K562 (cell line): ENCODE results near the gene DNASE2. TPM values are rescaled to one million over a fixed set of nuclear protein-coding genes. Genes with fewer than 3 reads are reported as not detected.
A peak's percentile ranks its signal among the peaks of the same experiment; 100 is the strongest.

ENCODE experiments used
- BRF2 ChIP-seq: IDR thresholded peaks from 3 replicates; pipeline ENCODE4 v1.6.1; 2011; ENCODE audit warnings: borderline replicate concordance, mild to moderate bottlenecking; ENCODE audit not compliant: insufficient read length, insufficient read depth
- CBFB ChIP-seq: sonication (generic); formaldehyde crosslinking; IDR thresholded peaks from 2 replicates; pipeline ENCODE4 v1.4.0; 2020; ENCODE audit warnings: mild to moderate bottlenecking, missing genetic modification reagents
- FOXK2 ChIP-seq, 2 experiments: fragments of 450-650 bp; IDR thresholded peaks in 1 of 2; conservative IDR thresholded peaks in 1 of 2; 2 replicates each; pipeline ENCODE4 v1.6.1; 2016; ENCODE audit warnings: low read depth in 2 of 2, mild to moderate bottlenecking in 1 of 2
- JUND ChIP-seq, 2 experiments: IDR thresholded peaks; 2 replicates in 1 of 2; 3 replicates in 1 of 2; pipeline ENCODE4 v1.6.1; 2011; ENCODE audit warnings: borderline replicate concordance in 2 of 2, low read depth in 2 of 2, low read length in 2 of 2, improper control_type of control experiment in 1 of 2, missing biosample characterization in 1 of 2, missing genetic modification characterization in 1 of 2, missing genetic modification reagents in 1 of 2
- L3MBTL2 ChIP-seq: fragments of 450-650 bp; IDR thresholded peaks from 2 replicates; pipeline ENCODE4 v1.6.1; 2016; ENCODE audit warnings: mild to moderate bottlenecking, moderate library complexity
- NFE2L1 ChIP-seq: fragments of 450-650 bp; IDR thresholded peaks from 2 replicates; pipeline ENCODE4 v1.6.1; 2016; ENCODE audit warnings: missing genetic modification characterization, low read depth, mild to moderate bottlenecking, missing compliant biosample characterization, moderate library complexity, borderline replicate concordance
- SMARCA5 ChIP-seq: fragments of 450-650 bp; IDR thresholded peaks from 2 replicates; pipeline ENCODE4 v1.6.1; 2016
- ZNF124 ChIP-seq: sonication (generic); formaldehyde crosslinking; IDR thresholded peaks from 2 replicates; pipeline ENCODE4 v1.8.1; 2022; ENCODE audit warnings: missing genetic modification reagents
- ZNF143 ChIP-seq: sonication (generic); formaldehyde crosslinking; IDR thresholded peaks from 2 replicates; pipeline ENCODE4 v1.9.0; 2022; ENCODE audit warnings: mild to moderate bottlenecking, missing genetic modification reagents
- ZNF277 ChIP-seq: fragments of 250-450 bp; sonication (Bioruptor Pico); IDR thresholded peaks from 2 replicates; pipeline ENCODE4 v1.8.0; 2022; ENCODE audit warnings: inconsistent platforms, mild to moderate bottlenecking, moderate library complexity, borderline replicate concordance
- ZNF644 ChIP-seq: fragments of 200-800 bp; sonication (Bioruptor generic); IDR thresholded peaks from 2 replicates; pipeline ENCODE4 v1.6.1; 2016; ENCODE audit warnings: low read depth, missing genetic modification characterization, missing compliant biosample characterization
- ZNF655 ChIP-seq: fragments of 250-450 bp; sonication (Bioruptor Pico); IDR thresholded peaks from 2 replicates; pipeline ENCODE4 v1.5.0; 2021
- polyA plus RNA-seq, 8 experiments: library from polyadenylated mRNA; depleted of rRNA in 4 of 8; stranded (reverse) in 5 of 8; unstranded in 3 of 8; fragments of >200 nt; fragmentation: Nextera tagmentation in 2 of 8; fragmentation: Illumina TruSeq in 1 of 8; extraction: Ambion mirVana in 2 of 8; extraction: Trizol in 1 of 8; gene quantifications; 2 replicates each; pipeline versions ENCODE4 v1.2.1 to v1.2.3, GENCODE V29; 2011 to 2014; ENCODE audit warnings: inconsistent platforms in 1 of 8, missing spikeins in 1 of 8
- total RNA-seq, 7 experiments: library from RNA; depleted of rRNA in 6 of 7; stranded (reverse); fragments of >200 nt in 6 of 7; fragmentation: Illumina TruSeq in 2 of 7; extraction: Trizol in 2 of 7; gene quantifications; 2 replicates each; pipeline versions ENCODE4 v1.2.1 to v1.2.3, GENCODE V29; 2011 to 2021; ENCODE audit warnings: low replicate concordance in 1 of 7
- TF ChIP-seq, protein P1 (sequence below): fragments of 250-450 bp; sonication (Bioruptor Pico); IDR thresholded peaks from 2 replicates; pipeline ENCODE4 v1.5.0; 2021; ENCODE audit warnings: mild to moderate bottlenecking, moderate library complexity
- TF ChIP-seq, protein P2 (sequence below), 2 experiments: fragments of 450-650 bp; IDR thresholded peaks; 2 replicates each; pipeline ENCODE4 v1.6.1; 2016
- TF ChIP-seq, protein P3 (sequence below): fragments of 250-450 bp; sonication (Bioruptor Pico); IDR thresholded peaks from 2 replicates; pipeline ENCODE4 v1.5.1; 2021; ENCODE audit warnings: mild to moderate bottlenecking

Gene DNASE2
- total and polyA plus RNA-seq, 9 of the 15 experiments (the other 6 are each of a cell fraction or from before 2014, with no cell fraction given) = 4.4 to 27.0 (median 20.2) TPM

DNA sequence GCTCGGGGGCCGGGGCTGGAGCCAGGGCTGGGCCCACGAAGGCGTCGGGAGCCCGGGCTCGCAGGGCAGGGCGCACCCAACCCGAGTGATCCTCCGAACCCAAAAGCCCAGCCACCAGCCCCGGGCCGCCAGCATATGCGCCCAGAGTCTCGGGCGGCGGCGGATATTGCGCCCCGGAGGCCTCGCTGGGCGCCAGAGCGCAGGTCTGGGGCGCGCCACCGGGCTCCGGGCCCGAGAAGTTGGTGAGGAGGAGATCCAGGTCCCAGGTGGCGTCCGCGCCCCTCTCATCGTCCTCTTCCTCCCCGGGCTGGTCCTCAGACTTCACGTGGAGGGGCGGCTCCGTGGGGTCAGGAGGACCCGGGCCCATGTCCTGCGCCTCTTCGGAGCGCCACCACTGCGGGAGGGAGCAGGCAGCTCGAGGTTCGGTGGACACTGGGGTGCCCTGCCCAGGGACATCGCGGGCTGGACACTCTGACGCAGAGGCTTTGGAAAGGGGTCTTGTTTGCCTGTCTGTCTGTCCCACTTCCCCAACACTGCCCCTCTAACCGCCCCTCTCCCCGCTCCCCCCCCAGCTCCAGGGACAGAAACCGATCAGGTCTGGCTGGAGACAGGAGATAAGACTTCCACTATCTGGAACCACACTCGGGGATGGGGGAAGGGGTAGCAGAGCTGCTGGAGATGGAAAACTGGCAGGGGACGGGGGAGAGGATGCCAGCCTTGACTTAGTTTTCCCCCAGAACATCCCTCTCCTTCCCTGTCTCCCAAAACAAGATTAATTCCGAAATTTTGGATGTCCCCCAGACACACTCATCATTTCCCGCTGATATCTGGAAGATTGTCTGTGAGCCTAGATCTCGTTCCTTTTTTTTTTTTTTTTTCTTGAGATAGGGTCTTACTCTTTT, 4.8 kb upstream of the DNASE2 start (continued):
- TF ChIP-seq BRF2 (no peak), ZNF143 (CRISPR knock-in tag) (no peak), FOXK2 (conservative IDR thresholded peaks at IDR 0.05 in 1 of 2, IDR thresholded peaks at IDR 0.05 in 1 of 2; ENCODE audit: low read depth in 2 of 2) (no peak), ZNF655 (CRISPR knock-in tag) (no peak), L3MBTL2 (no peak), CBFB (CRISPR knock-in tag) (no peak), ZNF644 (tag) (no peak), SMARCA5 (no peak), JUND (IDR thresholded peaks at IDR 0.05; ENCODE audit: borderline replicate concordance, low read depth, low read length) (0 out of 2 replicates have a peak, but pooled peaks have one; percentile 37), JUND (tag; IDR thresholded peaks at IDR 0.05; ENCODE audit: borderline replicate concordance, low read depth, low read length) (peak; percentile 27; the same call in 1 of the 3 replicates), NFE2L1 (tag) (no peak), ZNF277 (no peak), ZNF124 (no peak)
- TF ChIP-seq, protein P1, sequence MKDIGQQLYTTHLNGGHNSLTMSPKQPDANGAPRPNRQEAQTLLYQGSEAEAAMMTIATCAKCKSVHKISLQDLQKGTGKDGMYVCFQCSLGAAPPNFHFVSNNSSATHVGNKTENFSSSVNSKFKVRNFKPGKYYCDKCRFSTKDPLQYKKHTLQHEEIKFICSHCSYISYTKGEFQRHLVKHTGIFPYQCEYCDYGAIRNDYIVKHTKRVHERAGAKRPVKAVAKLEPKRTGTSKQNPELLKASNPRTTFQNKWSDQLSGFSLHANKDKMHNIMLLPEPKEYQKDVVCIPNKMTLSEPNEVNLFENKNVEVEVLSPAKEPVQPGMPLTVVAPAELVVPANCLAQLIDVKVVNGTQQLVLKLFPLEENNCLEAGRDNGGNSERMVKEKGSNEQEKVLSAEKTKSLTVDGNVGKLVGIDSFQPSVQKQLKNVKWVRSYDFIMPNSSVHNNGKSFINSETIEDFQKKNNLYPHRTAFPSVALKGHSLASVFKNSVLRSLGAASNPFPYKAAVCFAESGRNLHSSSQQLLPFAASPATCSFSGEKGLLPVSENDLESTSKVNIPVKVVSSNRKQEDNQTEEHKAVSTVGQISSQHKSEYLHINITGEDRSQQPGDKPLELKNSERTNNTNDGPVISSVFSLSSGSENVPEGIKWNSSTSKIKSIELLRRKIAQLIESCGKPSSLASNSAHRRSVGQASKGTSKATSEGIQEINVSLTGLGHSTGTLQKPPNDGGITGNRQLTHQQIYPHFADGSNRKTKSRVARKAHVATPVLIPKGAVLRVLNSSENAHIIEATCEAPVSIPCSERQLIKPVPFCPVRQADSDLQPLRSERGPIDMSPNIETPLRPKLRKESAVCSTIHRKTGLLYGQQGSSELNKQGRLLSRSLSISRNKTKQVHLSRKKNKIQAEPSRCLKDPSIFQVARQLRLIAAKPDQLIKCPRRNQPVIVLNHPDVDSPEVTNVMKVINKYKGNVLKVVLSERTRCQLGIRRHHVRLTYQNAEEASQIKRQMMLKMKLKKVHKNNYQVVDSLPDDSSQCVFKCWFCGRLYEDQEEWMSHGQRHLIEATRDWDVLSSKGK (CRISPR knock-in tag) = no peak
- TF ChIP-seq, protein P2, sequence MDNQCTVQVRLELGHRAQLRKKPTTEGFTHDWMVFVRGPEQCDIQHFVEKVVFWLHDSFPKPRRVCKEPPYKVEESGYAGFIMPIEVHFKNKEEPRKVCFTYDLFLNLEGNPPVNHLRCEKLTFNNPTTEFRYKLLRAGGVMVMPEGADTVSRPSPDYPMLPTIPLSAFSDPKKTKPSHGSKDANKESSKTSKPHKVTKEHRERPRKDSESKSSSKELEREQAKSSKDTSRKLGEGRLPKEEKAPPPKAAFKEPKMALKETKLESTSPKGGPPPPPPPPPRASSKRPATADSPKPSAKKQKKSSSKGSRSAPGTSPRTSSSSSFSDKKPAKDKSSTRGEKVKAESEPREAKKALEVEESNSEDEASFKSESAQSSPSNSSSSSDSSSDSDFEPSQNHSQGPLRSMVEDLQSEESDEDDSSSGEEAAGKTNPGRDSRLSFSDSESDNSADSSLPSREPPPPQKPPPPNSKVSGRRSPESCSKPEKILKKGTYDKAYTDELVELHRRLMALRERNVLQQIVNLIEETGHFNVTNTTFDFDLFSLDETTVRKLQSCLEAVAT (IDR thresholded peaks at IDR 0.05) = peak; percentile 14 to 73; a peak in 2 of 4 replicates
- TF ChIP-seq, protein P3, sequence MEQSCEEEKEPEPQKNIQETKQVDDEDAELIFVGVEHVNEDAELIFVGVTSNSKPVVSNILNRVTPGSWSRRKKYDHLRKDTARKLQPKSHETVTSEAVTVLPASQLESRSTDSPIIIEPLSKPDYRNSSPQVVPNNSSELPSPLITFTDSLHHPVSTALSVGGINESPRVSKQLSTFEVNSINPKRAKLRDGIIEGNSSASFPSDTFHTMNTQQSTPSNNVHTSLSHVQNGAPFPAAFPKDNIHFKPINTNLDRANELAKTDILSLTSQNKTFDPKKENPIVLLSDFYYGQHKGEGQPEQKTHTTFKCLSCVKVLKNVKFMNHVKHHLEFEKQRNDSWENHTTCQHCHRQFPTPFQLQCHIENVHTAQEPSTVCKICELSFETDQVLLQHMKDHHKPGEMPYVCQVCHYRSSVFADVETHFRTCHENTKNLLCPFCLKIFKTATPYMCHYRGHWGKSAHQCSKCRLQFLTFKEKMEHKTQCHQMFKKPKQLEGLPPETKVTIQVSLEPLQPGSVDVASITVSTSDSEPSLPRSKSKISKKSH (CRISPR knock-in tag) = no peak
